ENCODE measurements around the gene GRIA3. TPM values are rescaled to one million over a fixed set of nuclear protein-coding genes. Genes with fewer than 3 reads are reported as not detected.

GRIA3 gene
- polyA plus RNA-seq, 1 of the 3 experiments (the other 2 are of a cell fraction) = 0.15 TPM

- TF ChIP-seq RCOR1 (IDR thresholded peaks at IDR 0.05; ENCODE audit: low read length) (no peak), GATA2 (CRISPR knock-in tag; IDR thresholded peaks at IDR 0.05) (no peak), FOXM1 (IDR thresholded peaks at IDR 0.05; ENCODE audit: low read depth) (no peak)
- CTCF ChIA-PET = interaction anchor here (1.2 kb wide), 2 partner anchors 12 to 31 kb away, joined by 3 to 4 read pairs; no protein-coding TSS in a partner anchor
- 45% methylated on average over 4 of the region's 4 CpGs for WGBS (ENCODE audit: low lambda C conversion rate)
Observed at GRCh38 chrX:123202523-123202922, 18.4 kb downstream of the GRIA3 start.

GRCh38 chrX:123203772-123204171, 19.7 kb downstream of the GRIA3 start:
- POLR2A ChIA-PET = no interaction called here
- no peaks in the 10 kb centered on the region; a peak in 2 of 4 replicates for H3K4me1 ChIP-seq (ENCODE audit: control insufficient read depth in 1 of 2, insufficient read depth in 2 of 2, low read depth in 1 of 2, low read length in 1 of 2)
- H3K9me2 ChIP-seq = no peaks in the 10 kb centered on the region
- no peaks in the 10 kb centered on the region for H3K36me3 ChIP-seq (replicated peaks in 1 of 2; ENCODE audit: control insufficient read depth in 1 of 2, insufficient read depth in 2 of 2, low read length in 1 of 2)
- H3K79me2 ChIP-seq (ENCODE audit: insufficient read depth) = no peaks in the 10 kb centered on the region
- no peaks in the 10 kb centered on the region for H4K20me1 ChIP-seq (ENCODE audit: insufficient read depth)
- peak; percentile 47 for TF ChIP-seq CTCF (IDR thresholded peaks at IDR 0.05)
- TF ChIP-seq TCF12 (IDR thresholded peaks at IDR 0.05) = no peak
- TF ChIP-seq NRF1 (IDR thresholded peaks at IDR 0.05; ENCODE audit: low read depth, low read length) = no peak
- no peak for TF ChIP-seq USF2 (IDR thresholded peaks at IDR 0.05; ENCODE audit: borderline replicate concordance, low read depth, low read length)
- no peak for TF ChIP-seq MAX (IDR thresholded peaks at IDR 0.05; ENCODE audit: low read depth)
- H3K27ac ChIP-seq (ENCODE audit: low read depth in 2 of 2, low read length in 1 of 2) = no peak overlapping the region
- 36% methylated on average over 3 of the region's 3 CpGs for WGBS (ENCODE audit: low lambda C conversion rate)
- H3F3A ChIP-seq (replicated peaks; ENCODE audit: insufficient read depth) = no peaks in the 10 kb centered on the region
- H3K27me3 ChIP-seq (ENCODE audit: insufficient read depth) = peaks cover 5% of the 10 kb centered on the region; the same call in 1 of the 2 replicates
- DNase-seq = no peak
- CTCF ChIA-PET = interaction anchor here (0.6 to 1.0 kb wide), 5 partner anchors 9 to 205 kb away, joined by 3 read pairs; no protein-coding TSS in a partner anchor
- no peak overlapping the region for H3K4me3 ChIP-seq (ENCODE audit: low read depth in 2 of 2, low read length in 1 of 2)
- H3K4me2 ChIP-seq = no peak overlapping the region
- H2AFZ ChIP-seq (ENCODE audit: low read depth) = no peak overlapping the region
- H3K9ac ChIP-seq = no peak overlapping the region
- no peaks in the 10 kb centered on the region for H3K9me3 ChIP-seq

More at GRCh38 chrX:123202523-123202922, 18.4 kb downstream of the GRIA3 start:
- Histone ChIP-seq H3K36me3 (replicated peaks in 1 of 2; ENCODE audit: control insufficient read depth in 1 of 2, insufficient read depth in 2 of 2, low read length in 1 of 2) (no peaks in the 10 kb centered on the region), H3K4me3 (ENCODE audit: low read depth in 2 of 2, low read length in 1 of 2) (no peak overlapping the region), H3K4me1 (ENCODE audit: control insufficient read depth in 1 of 2, insufficient read depth in 2 of 2, low read depth in 1 of 2, low read length in 1 of 2) (no peaks in the 10 kb centered on the region; a peak in 1 of 4 replicates), H2AFZ (ENCODE audit: low read depth) (no peak overlapping the region), H3K79me2 (ENCODE audit: insufficient read depth) (no peaks in the 10 kb centered on the region), H3K4me2 (no peak overlapping the region), H4K20me1 (ENCODE audit: insufficient read depth) (no peaks in the 10 kb centered on the region), H3K27me3 (ENCODE audit: insufficient read depth) (peaks cover 5% of the 10 kb centered on the region; the same call in 1 of the 2 replicates), H3K9me3 (no peaks in the 10 kb centered on the region), H3K9me2 (no peaks in the 10 kb centered on the region), H3K9ac (no peak overlapping the region), H3K27ac (ENCODE audit: low read depth in 2 of 2, low read length in 1 of 2) (no peak overlapping the region), H3F3A (replicated peaks; ENCODE audit: insufficient read depth) (no peaks in the 10 kb centered on the region)
- no peak for DNase-seq
- POLR2A ChIA-PET = no interaction called here

GRCh38 chrX:123206176-123206575, 22.1 kb downstream of the GRIA3 start:
- WGBS (ENCODE audit: low lambda C conversion rate) = 48% methylated on average over 9 of the region's 9 CpGs
- ChIA-PET CTCF (interaction anchor here (1.2 kb wide), 1 partner anchor 11 kb away, joined by 5 read pairs; no protein-coding TSS in a partner anchor), POLR2A (no interaction called here)
- no peaks in the 10 kb centered on the region for H3K9me2 ChIP-seq
- no peaks in the 10 kb centered on the region for H3K9me3 ChIP-seq
- H3F3A ChIP-seq (replicated peaks; ENCODE audit: insufficient read depth) = no peaks in the 10 kb centered on the region
- no peak overlapping the region for H2AFZ ChIP-seq (ENCODE audit: low read depth)
- H3K4me2 ChIP-seq = no peak overlapping the region
- H3K9ac ChIP-seq = no peak overlapping the region
- H3K79me2 ChIP-seq (ENCODE audit: insufficient read depth) = no peaks in the 10 kb centered on the region
- no peak for DNase-seq
- no peaks in the 10 kb centered on the region for H4K20me1 ChIP-seq (ENCODE audit: insufficient read depth)
- H3K4me1 ChIP-seq (ENCODE audit: control insufficient read depth in 1 of 2, insufficient read depth in 2 of 2, low read depth in 1 of 2, low read length in 1 of 2) = no peaks in the 10 kb centered on the region; a peak in 2 of 4 replicates
- H3K4me3 ChIP-seq (ENCODE audit: low read depth in 2 of 2, low read length in 1 of 2) = no peak overlapping the region
- peaks cover 5% of the 10 kb centered on the region; the same call in 1 of the 2 replicates for H3K27me3 ChIP-seq (ENCODE audit: insufficient read depth)
- no peaks in the 10 kb centered on the region for H3K36me3 ChIP-seq (replicated peaks in 1 of 2; ENCODE audit: control insufficient read depth in 1 of 2, insufficient read depth in 2 of 2, low read length in 1 of 2)
- H3K27ac ChIP-seq (ENCODE audit: low read depth in 2 of 2, low read length in 1 of 2) = no peak overlapping the region
- TF ChIP-seq YY1 (IDR thresholded peaks at IDR 0.05; ENCODE audit: low read depth) (no peak), USF2 (IDR thresholded peaks at IDR 0.05; ENCODE audit: borderline replicate concordance, low read depth, low read length) (no peak), ZBTB33 (IDR thresholded peaks at IDR 0.05; ENCODE audit: borderline replicate concordance, low read depth) (no peak), FOSL2 (IDR thresholded peaks at IDR 0.05; ENCODE audit: borderline replicate concordance, low read depth) (no peak), JUND (IDR thresholded peaks at IDR 0.05) (no peak), GATA2 (CRISPR knock-in tag; IDR thresholded peaks at IDR 0.05) (no peak), EZH2phosphoT487 (IDR thresholded peaks at IDR 0.05; ENCODE audit: borderline replicate concordance, low read depth) (no peak), EP300 (IDR thresholded peaks at IDR 0.05; ENCODE audit: borderline replicate concordance in 1 of 2, low read depth in 1 of 2, low read length in 1 of 2) (no peak)
